Nephron (organoid): ENCODE data around the gene ACRBP.

Source experiments
- H3K27ac Mint-ChIP-seq, 3 experiments: 2 replicates each; pipeline ENCODE4 v1.8.0; 2020; ENCODE audit warnings: mixed read lengths in 3 of 3, mild to moderate bottlenecking in 2 of 3, moderate library complexity in 1 of 3
- H3K27me3 Mint-ChIP-seq: 2 replicates; pipeline ENCODE4 v1.8.0; 2021; ENCODE audit warnings: low read depth, mild to moderate bottlenecking, moderate library complexity, mixed read lengths
- H3K36me3 Mint-ChIP-seq: 2 replicates; pipeline ENCODE4 v1.8.0; 2020; ENCODE audit warnings: low read depth, mixed read lengths
- H3K4me1 Mint-ChIP-seq: 2 replicates; pipeline ENCODE4 v1.8.0; 2020; ENCODE audit warnings: mixed read lengths
- H3K4me3 Mint-ChIP-seq, 3 experiments: 2 replicates each; pipeline ENCODE4 v1.8.0; 2020; ENCODE audit warnings: mild to moderate bottlenecking in 3 of 3, mixed read lengths in 3 of 3, moderate library complexity in 2 of 3
- H3K9me3 Mint-ChIP-seq: 2 replicates; pipeline ENCODE4 v1.8.0; 2020; ENCODE audit warnings: mixed read lengths
- TF ChIP-seq, protein P1 (sequence below), 3 experiments: fragments of 200-600 bp; sonication (generic); IDR thresholded peaks; one replicate each; pipeline ENCODE4 v1.5.0; 2021; ENCODE audit warnings: antibody characterized with exemption in 3 of 3; ENCODE audit not compliant: unreplicated experiment in 3 of 3

ACRBP gene

DNA sequence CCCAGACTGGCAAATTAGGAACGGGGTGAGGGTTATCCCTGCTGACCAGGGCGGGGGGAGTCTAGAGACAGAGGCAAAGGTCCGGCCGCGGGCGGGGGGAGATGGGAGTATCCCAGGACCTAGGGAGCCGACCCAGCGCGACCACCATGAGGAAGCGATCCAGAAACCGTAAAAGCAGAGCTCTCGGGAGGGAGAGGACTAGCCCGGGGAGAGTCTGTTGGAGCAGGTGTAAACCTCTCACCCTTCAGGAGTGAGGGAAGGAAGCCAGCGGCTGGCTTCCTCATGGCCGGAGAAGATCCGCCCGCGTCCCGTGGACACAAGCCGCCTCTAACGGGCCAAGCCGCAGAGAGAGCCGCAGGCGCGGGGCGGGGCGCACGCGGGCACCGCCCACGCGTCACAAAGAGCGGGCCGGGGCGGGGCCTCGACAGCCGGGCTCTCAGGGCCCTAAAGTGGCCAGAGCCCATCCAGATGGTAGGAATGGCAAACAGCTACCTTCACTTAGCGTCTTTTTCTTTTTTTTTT, at the start of gene ACRBP:
TSS of gene ACRBP (minus strand) at position 350 of the 522 bp plus-strand sequence. CDS start at position 284, 66 bp downstream.
- H3K36me3 Mint-ChIP-seq, result peaks cover 41% of the 10 kb centered on the region
- no peaks in the 10 kb centered on the region for H3K9me3 Mint-ChIP-seq
- TF ChIP-seq, protein P1, sequence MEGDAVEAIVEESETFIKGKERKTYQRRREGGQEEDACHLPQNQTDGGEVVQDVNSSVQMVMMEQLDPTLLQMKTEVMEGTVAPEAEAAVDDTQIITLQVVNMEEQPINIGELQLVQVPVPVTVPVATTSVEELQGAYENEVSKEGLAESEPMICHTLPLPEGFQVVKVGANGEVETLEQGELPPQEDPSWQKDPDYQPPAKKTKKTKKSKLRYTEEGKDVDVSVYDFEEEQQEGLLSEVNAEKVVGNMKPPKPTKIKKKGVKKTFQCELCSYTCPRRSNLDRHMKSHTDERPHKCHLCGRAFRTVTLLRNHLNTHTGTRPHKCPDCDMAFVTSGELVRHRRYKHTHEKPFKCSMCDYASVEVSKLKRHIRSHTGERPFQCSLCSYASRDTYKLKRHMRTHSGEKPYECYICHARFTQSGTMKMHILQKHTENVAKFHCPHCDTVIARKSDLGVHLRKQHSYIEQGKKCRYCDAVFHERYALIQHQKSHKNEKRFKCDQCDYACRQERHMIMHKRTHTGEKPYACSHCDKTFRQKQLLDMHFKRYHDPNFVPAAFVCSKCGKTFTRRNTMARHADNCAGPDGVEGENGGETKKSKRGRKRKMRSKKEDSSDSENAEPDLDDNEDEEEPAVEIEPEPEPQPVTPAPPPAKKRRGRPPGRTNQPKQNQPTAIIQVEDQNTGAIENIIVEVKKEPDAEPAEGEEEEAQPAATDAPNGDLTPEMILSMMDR (IDR thresholded peaks at IDR 0.05; ENCODE audit: unreplicated experiment in 3 of 3), result no peak
- H3K27me3 Mint-ChIP-seq, result peaks cover 3% of the 10 kb centered on the region
- H3K4me1 Mint-ChIP-seq, result peaks cover 16% of the 10 kb centered on the region
- H3K4me3 Mint-ChIP-seq, result peak within 1 kb of the TSS; percentile 76 to 82 (median 82)
- peak within 1 kb of the TSS in 1 of 3 experiments; percentile 45 for H3K27ac Mint-ChIP-seq

DNA sequence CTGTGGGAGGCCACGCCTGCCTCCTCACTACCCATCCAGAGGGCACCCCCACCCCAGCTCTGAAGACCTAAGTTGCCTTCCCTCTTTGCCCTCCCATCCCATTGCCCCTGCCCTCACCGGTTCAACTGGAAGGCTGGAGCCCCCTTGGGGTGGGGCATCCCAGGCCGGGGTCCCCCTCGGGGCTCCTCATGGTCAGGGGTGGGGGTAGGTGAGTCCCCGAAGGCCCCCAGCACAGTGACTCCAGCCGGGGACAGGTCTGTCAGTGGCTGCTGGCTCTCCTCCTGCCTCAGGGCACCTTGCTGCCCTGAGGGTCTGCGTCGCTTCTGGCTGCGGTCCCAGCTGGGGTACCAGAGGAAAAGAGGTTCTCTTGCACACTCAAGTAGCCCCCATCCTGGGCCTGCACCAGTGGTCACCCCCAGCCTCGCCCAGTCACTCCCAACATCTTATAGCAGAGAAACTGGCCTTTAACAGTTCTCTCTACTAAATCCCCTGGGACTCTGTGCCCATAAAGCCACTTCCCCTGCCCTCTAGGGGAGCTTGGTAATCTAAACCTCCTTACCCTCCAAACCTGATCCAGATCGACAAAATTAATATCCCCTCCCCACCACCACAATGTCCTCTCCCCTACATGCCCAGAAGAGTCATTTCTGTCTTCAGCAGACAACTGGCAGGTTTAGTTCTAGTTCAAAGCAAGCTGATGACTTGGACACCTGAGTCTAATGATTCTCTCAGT, 48.2 kb upstream of the ACRBP start:
- H3K4me1 Mint-ChIP-seq, result peaks cover 18% of the 10 kb centered on the region
- H3K4me3 Mint-ChIP-seq, result peak overlapping the region in 1 of 3 experiments; percentile 29
- H3K27me3 Mint-ChIP-seq, result peaks cover 21% of the 10 kb centered on the region
- TF ChIP-seq, protein P1 (IDR thresholded peaks at IDR 0.05; ENCODE audit: unreplicated experiment in 3 of 3), result no peak
- no peaks in the 10 kb centered on the region for H3K9me3 Mint-ChIP-seq
- peak overlapping the region in 1 of 3 experiments; percentile 30 for H3K27ac Mint-ChIP-seq
- peaks cover 4% of the 10 kb centered on the region for H3K36me3 Mint-ChIP-seq

DNA sequence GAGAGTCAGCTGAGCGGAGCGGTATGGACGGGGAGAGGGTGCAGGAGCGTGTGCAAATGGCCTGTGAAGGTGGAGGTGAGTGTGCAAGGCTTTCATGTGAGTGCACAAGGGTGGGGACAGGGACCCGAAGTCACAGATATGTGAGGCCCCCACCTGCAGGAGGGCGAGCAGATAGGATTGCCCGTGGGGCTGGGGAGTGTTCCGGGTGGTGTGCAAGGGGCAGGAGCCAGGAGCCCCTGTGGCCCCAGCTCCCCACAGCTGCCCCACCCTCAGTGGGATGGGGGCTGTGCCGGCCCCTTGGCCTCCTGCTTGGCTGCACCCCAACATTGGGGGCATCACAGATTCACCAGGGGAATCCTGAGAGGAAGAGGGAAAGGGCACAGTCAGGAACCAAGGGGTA, 47.5 kb upstream of the ACRBP start:
- Mint-ChIP-seq H3K27ac (peak overlapping the region in 1 of 3 experiments; percentile 18), H3K4me1 (peaks cover 24% of the 10 kb centered on the region), H3K4me3 (peak overlapping the region in 1 of 3 experiments; percentile 4), H3K27me3 (peaks cover 20% of the 10 kb centered on the region), H3K36me3 (peaks cover 4% of the 10 kb centered on the region), H3K9me3 (no peaks in the 10 kb centered on the region)
- TF ChIP-seq, protein P1 (IDR thresholded peaks at IDR 0.05; ENCODE audit: unreplicated experiment in 3 of 3), result no peak

DNA sequence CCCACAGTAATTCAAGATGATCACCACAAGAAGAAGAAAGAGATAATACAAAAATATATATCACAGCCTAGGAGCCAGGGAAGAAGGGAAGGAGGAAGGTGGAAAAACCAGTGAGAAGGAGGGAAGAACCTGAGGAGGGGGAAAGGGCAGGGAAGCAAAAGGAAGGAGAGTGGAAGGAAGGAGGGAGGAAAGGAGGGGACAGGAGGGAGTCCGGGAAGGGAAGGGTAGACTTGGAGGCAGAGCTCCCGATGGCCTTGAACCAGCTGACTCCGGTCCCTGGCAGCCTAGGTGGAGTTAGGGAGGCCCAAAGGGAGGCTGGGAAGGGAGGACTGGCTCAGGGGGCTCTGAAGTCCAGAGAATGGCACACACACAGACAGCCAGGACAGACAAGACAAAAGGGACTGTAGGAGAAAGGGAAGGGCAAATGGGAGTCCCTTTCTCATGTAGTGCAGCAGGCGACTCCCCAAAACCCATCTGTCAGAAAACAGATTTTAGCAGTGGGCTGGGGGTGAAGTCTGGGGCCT, 46.7 kb upstream of the ACRBP start:
- Mint-ChIP-seq H3K4me1 (peaks cover 20% of the 10 kb centered on the region), H3K4me3 (no peak overlapping the region), H3K27me3 (peaks cover 12% of the 10 kb centered on the region), H3K9me3 (no peaks in the 10 kb centered on the region), H3K27ac (no peak overlapping the region), H3K36me3 (peaks cover 4% of the 10 kb centered on the region)
- TF ChIP-seq, protein P1 (IDR thresholded peaks at IDR 0.05; ENCODE audit: unreplicated experiment in 3 of 3), result no peak

DNA sequence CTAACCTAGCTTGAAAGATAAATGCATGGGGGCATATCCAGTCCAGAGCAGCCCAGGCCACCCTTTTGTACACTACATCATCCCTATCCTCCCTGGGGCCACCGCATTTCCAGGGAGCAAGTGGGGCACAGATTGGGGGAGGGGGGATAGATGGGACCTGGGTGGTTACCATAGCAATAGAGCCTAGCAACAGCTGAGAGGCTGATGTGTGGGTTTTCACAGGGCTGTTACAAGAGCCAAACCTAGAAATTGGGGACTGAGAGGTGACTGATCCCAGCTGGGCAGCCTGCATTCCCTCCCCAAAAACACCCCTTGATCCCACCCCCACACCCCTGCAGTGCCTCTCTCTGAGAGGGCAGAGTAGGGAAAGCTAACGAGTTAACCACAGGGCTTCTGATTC, 45.7 kb upstream of the ACRBP start:
- TF ChIP-seq, protein P1 (IDR thresholded peaks at IDR 0.05; ENCODE audit: unreplicated experiment in 3 of 3), result no peak
- H3K9me3 Mint-ChIP-seq, result no peaks in the 10 kb centered on the region
- peak overlapping the region in 2 of 3 experiments; percentile 37 to 49 for H3K27ac Mint-ChIP-seq
- H3K4me1 Mint-ChIP-seq, result peaks cover 25% of the 10 kb centered on the region
- H3K4me3 Mint-ChIP-seq, result peak overlapping the region; percentile 56 to 74 (median 60)
- peaks cover 5% of the 10 kb centered on the region for H3K36me3 Mint-ChIP-seq
- peaks cover 3% of the 10 kb centered on the region for H3K27me3 Mint-ChIP-seq
